NCI-H128 (cell line): ENCODE measurements around the gene SBK2.
A peak's percentile ranks its signal among the peaks of the same experiment; 100 is the strongest.
"Not testable (repeated sequence)": the region's sequence is repeated elsewhere in the genome, so short reads cannot be mapped to it uniquely, and the experiment has no call there.

ENCODE experiments used
- DNase-seq: peaks from one replicate; lab custom pipeline; 2025; ENCODE audit not compliant: unreplicated experiment; lab: John Stamatoyannopoulos, UW

Gene SBK2

GRCh38 chr19:55503502-55504251 is 33.3 kb downstream of the SBK2 start:
- peak; percentile 76 for DNase-seq

DNA sequence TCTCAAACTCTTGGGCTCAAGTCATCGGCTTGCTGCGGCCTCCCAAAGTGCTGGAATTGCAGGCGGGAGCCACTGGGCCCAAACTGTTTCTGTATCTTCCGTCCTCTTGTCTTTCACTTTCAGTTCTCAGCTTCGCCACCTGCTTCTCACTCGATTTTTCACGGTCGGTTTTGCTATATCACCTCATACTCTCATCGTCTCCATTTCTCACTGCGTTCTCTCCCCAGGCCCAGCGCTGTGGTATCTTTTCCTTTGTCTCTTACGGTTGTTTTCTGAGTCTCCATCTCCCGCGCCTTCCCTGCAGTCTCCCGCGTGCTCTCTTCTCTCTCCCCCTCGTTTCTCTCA is 33.8 kb downstream of the SBK2 start:
- DNase-seq, result no peak

DNA sequence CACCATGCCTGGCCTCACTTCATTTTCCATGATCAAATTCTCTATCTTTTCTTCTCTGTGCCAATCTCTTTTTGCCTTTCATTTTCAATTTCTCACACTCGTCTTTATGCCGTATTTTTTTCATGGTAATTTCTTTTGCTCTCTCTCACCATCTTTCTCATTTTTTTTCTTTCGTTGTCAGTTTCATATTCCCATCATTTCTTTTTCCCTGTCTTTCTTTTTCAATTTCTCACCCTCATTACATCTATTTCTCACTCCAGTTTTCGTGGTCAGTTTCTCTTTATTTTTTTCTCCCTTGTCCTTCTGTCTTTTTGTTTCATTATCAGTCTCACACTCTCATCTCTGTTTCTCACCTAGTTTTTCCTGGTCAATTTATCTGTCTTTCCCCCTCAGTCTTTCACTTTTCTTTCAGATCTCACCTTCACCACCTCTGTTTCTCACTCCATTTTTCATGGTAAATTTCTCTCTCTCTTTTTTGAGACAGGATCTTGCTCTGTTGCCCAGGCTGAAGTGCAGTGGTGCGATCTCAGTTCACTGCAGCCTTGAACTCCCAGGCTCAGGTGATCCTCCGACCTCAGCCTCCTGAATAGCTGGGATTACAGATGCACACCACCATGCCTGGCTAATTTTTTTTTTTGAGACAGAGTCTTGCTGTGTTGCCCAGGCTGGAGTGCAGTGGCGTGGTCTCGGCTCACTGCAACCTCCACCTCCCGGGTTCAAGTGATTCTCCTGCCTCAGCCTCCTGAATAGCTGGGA is 34.6 kb downstream of the SBK2 start:
- DNase-seq, result no peak

DNA sequence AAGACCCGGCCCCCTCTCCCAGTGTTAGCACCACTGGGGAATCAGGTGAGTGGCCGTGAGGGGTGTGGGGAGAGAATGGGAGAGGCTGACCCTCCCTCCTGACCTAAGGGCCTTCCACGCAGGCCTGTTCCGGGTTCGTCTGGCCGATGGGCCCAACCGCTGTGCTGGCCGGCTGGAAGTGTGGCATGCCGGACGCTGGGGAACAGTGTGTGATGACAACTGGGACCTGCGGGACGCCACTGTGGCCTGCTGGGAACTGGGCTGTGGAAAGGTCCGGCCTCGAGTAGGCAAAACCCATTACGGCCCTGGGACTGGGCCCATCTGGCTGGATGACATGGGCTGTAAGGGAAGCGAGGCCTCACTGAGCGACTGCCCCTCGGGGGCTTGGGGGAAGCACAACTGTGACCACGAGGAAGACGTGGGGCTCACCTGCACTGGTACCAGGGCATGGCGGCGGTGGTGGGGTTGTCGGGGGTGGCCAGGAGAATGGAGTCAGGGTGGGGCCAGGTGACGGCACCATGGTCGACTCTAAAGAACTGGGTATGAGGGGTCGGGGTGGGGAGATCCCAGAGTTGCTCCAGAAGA is 36.5 kb downstream of the SBK2 start:
- no peak for DNase-seq

DNA sequence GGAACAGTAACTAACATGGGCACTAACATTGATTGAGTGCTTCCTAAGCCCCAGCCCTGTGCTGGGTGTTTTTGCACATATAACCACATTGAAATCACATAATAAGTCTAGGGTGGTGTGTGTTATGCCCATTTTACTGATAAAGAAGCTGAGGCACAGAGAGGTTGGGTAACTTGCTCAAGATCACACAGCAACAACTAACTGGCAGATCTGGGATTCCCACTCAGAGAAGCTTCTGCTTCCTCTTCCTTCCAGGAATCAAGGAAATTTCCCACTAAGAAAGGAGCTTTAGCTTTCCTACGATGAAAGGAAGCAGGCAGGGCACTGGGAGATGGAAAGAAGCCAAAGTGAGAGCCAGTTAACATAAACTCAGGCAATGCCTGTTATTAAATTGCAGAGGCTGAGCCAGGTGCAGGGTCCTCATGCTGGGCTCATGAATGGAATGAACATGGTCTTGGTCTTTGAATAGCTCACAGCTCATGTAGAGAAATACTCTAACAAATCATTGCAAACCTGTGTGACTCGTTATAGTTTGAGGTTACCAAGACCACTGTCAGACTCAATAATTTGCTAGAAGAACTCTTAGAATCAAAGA is 38.6 kb downstream of the SBK2 start:
- DNase-seq, result no peak

DNA sequence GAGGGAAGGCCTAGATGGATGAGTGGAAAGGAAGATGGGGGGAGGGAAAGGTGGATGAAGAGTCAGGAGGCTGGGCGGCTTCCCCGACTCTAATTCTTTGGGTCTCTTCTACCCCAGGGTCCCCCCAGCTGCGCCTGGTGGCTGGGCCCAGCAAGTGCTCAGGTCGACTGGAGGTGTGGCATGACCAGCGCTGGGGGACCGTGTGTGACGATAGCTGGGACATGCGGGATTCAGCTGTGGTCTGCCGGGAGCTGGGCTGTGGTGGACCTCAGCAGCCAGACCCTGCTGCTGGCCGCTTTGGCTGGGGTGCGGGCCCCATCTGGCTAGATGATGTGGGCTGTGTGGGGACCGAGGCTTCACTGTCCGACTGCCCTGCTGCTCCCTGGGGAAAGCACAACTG is 39.2 kb downstream of the SBK2 start:
- no peak for DNase-seq

DNA sequence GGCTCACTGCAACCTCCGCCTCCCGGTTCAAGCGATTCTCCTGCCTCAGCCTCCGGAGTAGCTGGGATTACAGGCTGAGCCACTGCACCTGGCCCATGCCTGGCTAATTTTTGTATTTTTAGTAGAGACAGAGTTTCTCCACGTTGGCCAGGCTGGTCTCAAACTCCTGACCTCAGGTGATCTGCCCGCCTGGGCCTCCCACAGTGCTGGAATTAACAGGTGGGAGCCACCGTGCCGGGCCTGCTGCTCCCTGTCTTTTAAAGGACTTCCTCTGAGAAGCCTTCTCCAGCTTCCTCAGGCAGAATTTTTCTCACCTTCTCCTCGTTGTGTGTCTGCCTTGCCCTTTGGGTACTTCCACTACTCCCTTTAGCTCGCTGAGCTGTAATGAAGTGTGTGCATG is 40.1 kb downstream of the SBK2 start:
- not testable (repeated sequence) for DNase-seq

DNA sequence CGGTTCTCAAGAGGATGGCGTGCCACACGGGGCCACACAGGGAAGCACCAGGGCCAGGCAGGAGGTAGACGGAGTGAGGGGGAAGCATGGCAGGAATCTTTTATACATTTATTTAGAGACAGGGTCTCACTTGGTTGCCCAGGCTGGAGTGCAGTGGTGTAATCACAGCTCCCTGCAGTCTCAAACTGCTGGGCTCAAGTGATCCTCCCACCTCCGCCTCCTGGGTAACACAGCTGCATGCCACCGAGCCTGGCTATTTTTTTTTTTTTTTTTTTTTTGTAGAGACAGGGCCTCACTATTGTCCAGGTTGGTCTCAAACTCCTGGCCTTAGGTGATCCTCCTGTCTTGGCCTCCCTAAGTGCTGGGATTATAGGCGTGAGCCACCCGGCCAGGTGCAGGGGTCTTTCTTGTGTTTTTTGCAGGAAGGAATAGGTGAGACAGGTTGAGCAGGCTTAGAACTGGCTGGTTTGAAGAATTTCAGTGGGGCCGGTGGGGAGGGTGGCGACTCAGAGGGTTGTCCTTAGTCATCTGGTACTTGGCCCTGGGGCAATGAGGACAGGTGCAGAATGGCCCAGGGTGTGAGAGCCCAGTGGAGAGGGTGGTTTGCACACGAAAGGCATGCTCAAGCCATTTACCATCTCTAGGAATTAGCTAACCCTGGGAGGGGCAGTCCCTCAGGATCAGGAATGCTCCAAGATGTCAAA is 41.1 kb downstream of the SBK2 start:
- DNase-seq, result no peak

GRCh38 chr19:55494172-55494761 is 42.7 kb downstream of the SBK2 start:
- no peak for DNase-seq

DNA sequence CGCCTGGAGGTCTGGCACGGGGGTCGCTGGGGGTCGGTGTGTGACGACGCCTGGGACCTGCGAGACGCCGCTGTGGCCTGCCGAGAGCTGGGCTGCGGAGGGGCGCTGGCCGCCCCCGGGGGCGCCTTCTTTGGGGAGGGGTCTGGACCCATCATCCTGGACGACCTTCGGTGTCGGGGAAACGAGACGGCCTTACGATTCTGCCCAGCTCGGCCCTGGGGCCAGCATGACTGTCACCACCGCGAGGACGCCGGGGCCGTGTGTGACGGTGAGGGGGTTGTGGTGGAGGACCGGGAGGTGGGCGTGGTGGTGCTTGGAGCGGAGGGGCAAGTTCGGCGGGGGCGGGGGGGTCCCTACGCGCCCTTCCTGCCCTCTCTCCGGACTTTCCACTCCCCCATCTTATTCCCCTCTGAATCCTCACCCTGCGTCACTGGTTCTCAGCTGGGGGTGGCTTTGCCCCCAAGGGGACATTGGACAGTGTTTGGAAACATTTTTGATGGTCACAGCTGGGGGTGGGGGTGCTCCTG is 43.2 kb downstream of the SBK2 start:
- DNase-seq, result no peak

- DNase-seq, result no peak
Observed at GRCh38 chr19:55493052-55493644, 43.8 kb downstream of the SBK2 start.

GRCh38 chr19:55492362-55492944 is 44.5 kb downstream of the SBK2 start:
- peak; percentile 8 for DNase-seq

- DNase-seq, result no peak
Observed at GRCh38 chr19:55491546-55492360, 45.2 kb downstream of the SBK2 start.

DNA sequence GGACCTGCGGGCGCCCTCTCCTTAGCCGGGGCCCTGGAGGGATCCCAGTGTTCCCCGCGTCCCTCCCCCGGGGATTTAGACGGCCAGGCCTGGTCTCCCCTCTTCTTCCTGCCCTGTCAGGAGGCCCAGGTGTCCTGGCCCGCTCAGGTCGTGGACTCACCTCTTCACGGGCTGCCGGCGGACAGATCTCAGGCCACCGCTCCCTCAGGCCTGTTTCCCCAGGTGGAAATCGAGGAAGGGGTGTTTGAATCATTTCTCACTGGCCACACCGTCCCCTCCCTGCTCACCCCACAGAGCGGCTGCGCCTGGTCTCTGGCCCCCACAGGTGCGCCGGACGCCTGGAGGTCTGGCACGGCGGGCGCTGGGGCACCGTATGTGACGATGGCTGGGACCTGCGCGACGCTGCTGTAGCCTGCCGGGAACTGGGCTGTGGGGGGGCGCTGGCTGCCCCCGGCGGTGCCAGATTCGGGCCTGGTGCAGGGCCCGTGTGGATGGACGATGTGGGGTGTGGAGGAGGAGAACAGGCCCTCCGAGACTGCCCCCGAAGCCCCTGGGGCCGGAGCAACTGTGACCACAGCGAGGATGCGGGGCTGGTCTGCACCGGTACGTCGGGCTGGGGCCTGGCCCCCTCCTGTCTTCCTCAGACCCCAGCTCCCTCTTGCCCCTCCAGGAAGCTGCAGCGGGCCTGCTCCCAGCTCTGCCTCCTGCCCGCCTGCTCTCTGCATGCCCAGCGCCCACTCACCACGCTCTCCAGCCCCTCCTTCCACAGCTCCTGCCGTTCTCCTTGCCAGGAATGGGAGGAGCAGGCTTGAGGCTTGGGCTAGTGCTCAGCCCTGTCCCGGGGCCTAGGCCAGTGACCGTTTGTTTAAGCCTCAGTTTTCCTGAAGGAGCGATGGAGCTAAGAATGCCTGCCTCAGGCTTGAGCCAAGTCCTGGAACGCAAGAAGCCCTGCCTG is 46.2 kb downstream of the SBK2 start:
- no peak for DNase-seq

- DNase-seq, result no peak
Observed at GRCh38 chr19:55489711-55490477, 47.0 kb downstream of the SBK2 start.

- DNase-seq, result no peak
Observed at GRCh38 chr19:55488986-55489710, 47.8 kb downstream of the SBK2 start.
